Trophoblast cell (in vitro differentiated cells and primary cell): ENCODE data around the gene SCIMP.

Experiments used
- DNase-seq, 2 donors: peaks; one replicate each; pipeline ENCODE4 v3.0.0-alpha.2; 2016
- H2AFZ ChIP-seq: 2 replicates; pipeline ENCODE4 v1.6.1; 2013; ENCODE audit warnings: low read length, moderate library complexity, mild to moderate bottlenecking; ENCODE audit not compliant: insufficient read depth, poor library complexity
- H2AK5ac ChIP-seq: 2 replicates; pipeline ENCODE4 v1.6.1; 2013; ENCODE audit warnings: mild to moderate bottlenecking, low read length
- H2BK120ac ChIP-seq: 2 replicates; pipeline ENCODE4 v1.6.1; 2013; ENCODE audit warnings: low read length, mild to moderate bottlenecking, moderate library complexity; ENCODE audit not compliant: insufficient read depth, poor library complexity
- H2BK12ac ChIP-seq: 2 replicates; pipeline ENCODE4 v1.6.1; 2013; ENCODE audit warnings: mild to moderate bottlenecking, low read length, moderate library complexity
- H2BK5ac ChIP-seq: 2 replicates; pipeline ENCODE4 v1.6.1; 2013; ENCODE audit warnings: low read length, low read depth, moderate library complexity, mild to moderate bottlenecking; ENCODE audit not compliant: poor library complexity
- H3K14ac ChIP-seq: 2 replicates; pipeline ENCODE4 v1.6.1; 2013; ENCODE audit warnings: mild to moderate bottlenecking, low read length
- H3K18ac ChIP-seq: 2 replicates; pipeline ENCODE4 v1.6.1; 2013; ENCODE audit warnings: mild to moderate bottlenecking, low read length
- H3K23ac ChIP-seq: 2 replicates; pipeline ENCODE4 v1.6.1; 2013; ENCODE audit warnings: low read length
- H3K27ac ChIP-seq: 2 replicates; pipeline ENCODE4 v1.5.1; 2013; ENCODE audit warnings: low read depth, mild to moderate bottlenecking, inconsistent platforms, low read length, moderate library complexity
- H3K27me3 ChIP-seq: 2 replicates; pipeline ENCODE4 v1.6.1; 2013; ENCODE audit warnings: inconsistent platforms, mild to moderate bottlenecking, low read length, moderate library complexity; ENCODE audit not compliant: insufficient read depth
- H3K36me3 ChIP-seq, 2 experiments: 1 replicate in 1 of 2; 2 replicates in 1 of 2; pipeline ENCODE4 v1.6.1; 2013; ENCODE audit warnings: low read length in 2 of 2, mild to moderate bottlenecking in 2 of 2, moderate library complexity in 1 of 2; ENCODE audit not compliant: insufficient read depth in 2 of 2, control insufficient read depth in 1 of 2
- H3K4ac ChIP-seq: 2 replicates; pipeline ENCODE4 v1.6.1; 2013; ENCODE audit warnings: low read depth, mild to moderate bottlenecking, low read length, moderate library complexity
- H3K4me1 ChIP-seq, 2 experiments: 1 replicate in 1 of 2; 2 replicates in 1 of 2; pipeline ENCODE4 v1.6.1; 2013; ENCODE audit warnings: low read length in 2 of 2, mild to moderate bottlenecking in 2 of 2, moderate library complexity in 1 of 2; ENCODE audit not compliant: insufficient read depth in 2 of 2, control insufficient read depth in 1 of 2
- H3K4me2 ChIP-seq: 2 replicates; pipeline ENCODE4 v1.6.1; 2013; ENCODE audit warnings: inconsistent platforms, mild to moderate bottlenecking, low read length, moderate library complexity
- H3K4me3 ChIP-seq: 2 replicates; pipeline ENCODE4 v1.5.1; 2013; ENCODE audit warnings: mild to moderate bottlenecking, low read depth, low read length, inconsistent platforms
- H3K79me1 ChIP-seq: one replicate; pipeline ENCODE4 v1.6.1; 2013; ENCODE audit warnings: low read length
- H3K79me2 ChIP-seq: 2 replicates; pipeline ENCODE4 v1.6.1; 2013; ENCODE audit warnings: low read length, mild to moderate bottlenecking; ENCODE audit not compliant: control insufficient read depth, insufficient read depth, poor library complexity
- H3K9ac ChIP-seq: 2 replicates; pipeline ENCODE4 v1.6.1; 2013; ENCODE audit warnings: mild to moderate bottlenecking, low read length
- H3K9me3 ChIP-seq: 2 replicates; pipeline ENCODE4 v1.6.1; 2013; ENCODE audit warnings: low read depth, mild to moderate bottlenecking, control low read depth, inconsistent platforms, low read length; ENCODE audit not compliant: insufficient read depth
- H4K12ac ChIP-seq: 2 replicates; pipeline ENCODE4 v1.6.1; 2013; ENCODE audit warnings: low read depth, mild to moderate bottlenecking, low read length, moderate library complexity
- H4K8ac ChIP-seq: 2 replicates; pipeline ENCODE4 v1.6.1; 2013; ENCODE audit warnings: low read depth, mild to moderate bottlenecking, low read length, moderate library complexity
- H4K91ac ChIP-seq: one replicate; pipeline ENCODE4 v1.6.1; 2013; ENCODE audit warnings: low read depth, mild to moderate bottlenecking, low read length, moderate library complexity
- WGBS: extraction: QIAGEN DNeasy Blood & Tissue Kit; methylation state at CpG from one replicate; pipeline ENCODE4 v1.1.7; 2013; ENCODE audit warnings: missing lambda C conversion rate; ENCODE audit not compliant: insufficient read length, insufficient coverage; ENCODE audit errors: extremely low coverage; 5-methylcytosine and 5-hydroxymethylcytosine counted together

The SCIMP gene

GRCh38 chr17:5254903-5255521 is 20.4 kb upstream of the SCIMP start:
- Histone ChIP-seq H3K18ac (no peak overlapping the region), H3K27me3 (no peaks in the 10 kb centered on the region), H3K9ac (no peak overlapping the region), H2AFZ (peak overlapping the region; percentile 35), H2BK120ac (peak overlapping the region; percentile 27), H2BK12ac (no peak overlapping the region), H3K14ac (peak overlapping the region; percentile 49), H2BK5ac (peak overlapping the region; percentile 45), H3K27ac (peak overlapping the region; percentile 2), H3K4ac (no peak overlapping the region), H3K23ac (no peak overlapping the region), H3K9me3 (no peaks in the 10 kb centered on the region), H3K36me3 (no peaks in the 10 kb centered on the region), H3K4me1 (peaks cover 10 to 12% of the 10 kb centered on the region in 2 experiments), H4K12ac (no peak overlapping the region), H3K79me1 (no peaks in the 10 kb centered on the region), H4K8ac (peak overlapping the region; percentile 23), H3K79me2 (no peaks in the 10 kb centered on the region), H3K4me3 (no peak overlapping the region), H4K91ac (peak overlapping the region; percentile 32), H2AK5ac (no peak overlapping the region), H3K4me2 (peak overlapping the region; percentile 9)
- no CpG with 5 or more reads among the region's 5 CpGs for WGBS
- DNase-seq = peak; percentile 67 to 77

- no peaks in the 10 kb centered on the region for H3K9me3 ChIP-seq
- no peak overlapping the region for H2AK5ac ChIP-seq
- no peaks in the 10 kb centered on the region for H3K27me3 ChIP-seq
- peaks cover 10 to 12% of the 10 kb centered on the region in 2 experiments for H3K4me1 ChIP-seq
- no peak overlapping the region for H3K18ac ChIP-seq
- H3K9ac ChIP-seq = no peak overlapping the region
- H3K4me2 ChIP-seq = peak overlapping the region; percentile 9
- H3K27ac ChIP-seq = no peak overlapping the region
- no peak overlapping the region for H3K4ac ChIP-seq
- no peaks in the 10 kb centered on the region for H3K79me1 ChIP-seq
- H4K91ac ChIP-seq = no peak overlapping the region
- DNase-seq = no peak
- no peak overlapping the region for H2BK5ac ChIP-seq
- H3K14ac ChIP-seq = no peak overlapping the region
- no peak overlapping the region for H2BK120ac ChIP-seq
- no peak overlapping the region for H3K4me3 ChIP-seq
- WGBS = no CpG with 5 or more reads among the region's 7 CpGs
- H3K79me2 ChIP-seq = no peaks in the 10 kb centered on the region
- H4K8ac ChIP-seq = no peak overlapping the region
- H2BK12ac ChIP-seq = peak overlapping the region; percentile 15
- no peak overlapping the region for H4K12ac ChIP-seq
- no peak overlapping the region for H2AFZ ChIP-seq
- H3K23ac ChIP-seq = no peak overlapping the region
- H3K36me3 ChIP-seq = no peaks in the 10 kb centered on the region
Measured at GRCh38 chr17:5254414-5254813, 19.8 kb upstream of the SCIMP start.

GRCh38 chr17:5249615-5250014 is 15.0 kb upstream of the SCIMP start:
- H3K36me3 ChIP-seq = no peaks in the 10 kb centered on the region
- H2AK5ac ChIP-seq = no peak overlapping the region
- H4K8ac ChIP-seq = no peak overlapping the region
- H3K79me1 ChIP-seq = no peaks in the 10 kb centered on the region
- no peaks in the 10 kb centered on the region for H3K79me2 ChIP-seq
- H2BK5ac ChIP-seq = no peak overlapping the region
- H2AFZ ChIP-seq = no peak overlapping the region
- H3K4ac ChIP-seq = no peak overlapping the region
- no peak overlapping the region for H3K23ac ChIP-seq
- H3K27me3 ChIP-seq = no peaks in the 10 kb centered on the region
- H3K14ac ChIP-seq = no peak overlapping the region
- H3K18ac ChIP-seq = no peak overlapping the region
- no peak overlapping the region for H4K12ac ChIP-seq
- no peak overlapping the region for H2BK12ac ChIP-seq
- H4K91ac ChIP-seq = no peak overlapping the region
- H3K9ac ChIP-seq = no peak overlapping the region
- peak; percentile 85 to 98 for DNase-seq
- no peak overlapping the region for H3K27ac ChIP-seq
- WGBS = no CpG with 5 or more reads among the region's 4 CpGs
- no peak overlapping the region for H3K4me2 ChIP-seq
- no peak overlapping the region for H3K4me3 ChIP-seq
- H3K9me3 ChIP-seq = no peaks in the 10 kb centered on the region
- H3K4me1 ChIP-seq = peaks cover 3 to 10% of the 10 kb centered on the region in 2 experiments
- H2BK120ac ChIP-seq = no peak overlapping the region

- no peak overlapping the region for H2BK12ac ChIP-seq
- H3K9me3 ChIP-seq = no peaks in the 10 kb centered on the region
- H2BK120ac ChIP-seq = no peak overlapping the region
- H2BK5ac ChIP-seq = no peak overlapping the region
- no peak overlapping the region for H4K8ac ChIP-seq
- no peak overlapping the region for H3K9ac ChIP-seq
- no peak overlapping the region for H3K27ac ChIP-seq
- no peaks in the 10 kb centered on the region for H3K27me3 ChIP-seq
- no peak overlapping the region for H3K4me3 ChIP-seq
- no peak overlapping the region for H4K12ac ChIP-seq
- no peaks in the 10 kb centered on the region for H3K79me1 ChIP-seq
- H3K18ac ChIP-seq = no peak overlapping the region
- no peaks in the 10 kb centered on the region for H3K36me3 ChIP-seq
- H3K79me2 ChIP-seq = no peaks in the 10 kb centered on the region
- H3K23ac ChIP-seq = no peak overlapping the region
- no peak overlapping the region for H2AFZ ChIP-seq
- DNase-seq = no peak
- H3K4me2 ChIP-seq = no peak overlapping the region
- H4K91ac ChIP-seq = no peak overlapping the region
- no peak overlapping the region for H2AK5ac ChIP-seq
- H3K4me1 ChIP-seq = peaks cover 0 to 8% of the 10 kb centered on the region in 2 experiments
- H3K4ac ChIP-seq = no peak overlapping the region
- H3K14ac ChIP-seq = no peak overlapping the region
- no CpG with 5 or more reads among the region's 22 CpGs for WGBS
Measured at GRCh38 chr17:5248821-5249479, 14.3 kb upstream of the SCIMP start.
